GM18505 (cell line): Measurements from ENCODE around the gene TNIK.

Experiments used
- ATAC-seq: cut with Tn5 transposase; IDR thresholded peaks from one replicate; pipeline ENCODE4 v1.9.1; 2021; ENCODE audit not compliant: unreplicated experiment
- POLR2A ChIP-seq: IDR thresholded peaks from 4 replicates; pipeline ENCODE4 v1.6.1; 2011; ENCODE audit warnings: borderline replicate concordance; ENCODE audit not compliant: insufficient read depth, insufficient read length; ENCODE audit errors: extremely low read depth

TNIK gene

GRCh38 chr3:171459942-171460724 lies at the start of gene TNIK:
TNIK (minus strand) TSS chr3:171460405; CDS start chr3:171460063, 342 bp downstream.
- ATAC-seq = peak; percentile 75
- peak; percentile 88 for TF ChIP-seq POLR2A

- no peak for ATAC-seq
- TF ChIP-seq POLR2A = no peak
Observed at GRCh38 chr3:171508676-171509075, 48.5 kb upstream of the TNIK start.

- no peak for ATAC-seq
- TF ChIP-seq POLR2A = no peak
Observed at GRCh38 chr3:171508206-171508605, 48.0 kb upstream of the TNIK start.

- no peak for ATAC-seq
- TF ChIP-seq POLR2A = no peak
Observed at GRCh38 chr3:171506743-171507319, 46.6 kb upstream of the TNIK start.

- no peak for TF ChIP-seq POLR2A
- no peak for ATAC-seq
Observed at GRCh38 chr3:171505822-171506333, 45.7 kb upstream of the TNIK start.

- no peak for TF ChIP-seq POLR2A
Observed at GRCh38 chr3:171504376-171504775, 44.2 kb upstream of the TNIK start.

GRCh38 chr3:171503817-171504216 lies 43.6 kb upstream of the TNIK start:
- ATAC-seq = no peak
- TF ChIP-seq POLR2A = no peak

More at GRCh38 chr3:171504376-171504775, 44.2 kb upstream of the TNIK start:
- ATAC-seq = no peak

- no peak for ATAC-seq
- no peak for TF ChIP-seq POLR2A
Observed at GRCh38 chr3:171498921-171499320, 38.7 kb upstream of the TNIK start.

GRCh38 chr3:171497468-171497867 lies 37.3 kb upstream of the TNIK start:
- TF ChIP-seq POLR2A = no peak
- no peak for ATAC-seq

GRCh38 chr3:171495413-171495812 lies 35.2 kb upstream of the TNIK start:
- no peak for TF ChIP-seq POLR2A
- ATAC-seq = no peak

- TF ChIP-seq POLR2A = no peak
- no peak for ATAC-seq
Observed at GRCh38 chr3:171494457-171495109, 34.4 kb upstream of the TNIK start.

- ATAC-seq = no peak
Observed at GRCh38 chr3:171491361-171491760, 31.2 kb upstream of the TNIK start.

GRCh38 chr3:171490901-171491300 lies 30.7 kb upstream of the TNIK start:
- no peak for ATAC-seq
- TF ChIP-seq POLR2A = no peak

More at GRCh38 chr3:171491361-171491760, 31.2 kb upstream of the TNIK start:
- no peak for TF ChIP-seq POLR2A
